ENCODE measurements around the gene PEX5.
A peak's percentile ranks its signal among the peaks of the same experiment; 100 is the strongest.

The PEX5 gene

DNA sequence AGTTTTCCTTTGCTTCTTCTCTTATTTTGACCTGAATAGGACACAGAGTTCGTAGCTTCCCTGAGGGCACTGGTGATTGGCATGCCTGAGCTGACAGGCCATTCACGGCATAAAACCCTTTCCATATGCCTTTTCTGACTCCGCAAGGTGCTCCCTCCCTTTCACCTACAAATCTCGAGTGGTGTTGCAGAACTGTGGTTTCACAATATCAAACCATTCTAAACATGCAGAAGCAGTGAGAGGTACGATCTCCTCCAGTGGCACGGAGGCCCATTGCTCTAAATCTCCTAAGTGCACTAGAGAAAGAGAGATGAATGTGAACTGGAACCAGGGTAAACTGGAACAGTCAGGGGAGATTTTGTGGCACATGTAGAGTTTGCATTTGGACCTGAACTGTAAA, 35.4 kb upstream of the PEX5 start:
- TF ChIP-seq, protein P1, sequence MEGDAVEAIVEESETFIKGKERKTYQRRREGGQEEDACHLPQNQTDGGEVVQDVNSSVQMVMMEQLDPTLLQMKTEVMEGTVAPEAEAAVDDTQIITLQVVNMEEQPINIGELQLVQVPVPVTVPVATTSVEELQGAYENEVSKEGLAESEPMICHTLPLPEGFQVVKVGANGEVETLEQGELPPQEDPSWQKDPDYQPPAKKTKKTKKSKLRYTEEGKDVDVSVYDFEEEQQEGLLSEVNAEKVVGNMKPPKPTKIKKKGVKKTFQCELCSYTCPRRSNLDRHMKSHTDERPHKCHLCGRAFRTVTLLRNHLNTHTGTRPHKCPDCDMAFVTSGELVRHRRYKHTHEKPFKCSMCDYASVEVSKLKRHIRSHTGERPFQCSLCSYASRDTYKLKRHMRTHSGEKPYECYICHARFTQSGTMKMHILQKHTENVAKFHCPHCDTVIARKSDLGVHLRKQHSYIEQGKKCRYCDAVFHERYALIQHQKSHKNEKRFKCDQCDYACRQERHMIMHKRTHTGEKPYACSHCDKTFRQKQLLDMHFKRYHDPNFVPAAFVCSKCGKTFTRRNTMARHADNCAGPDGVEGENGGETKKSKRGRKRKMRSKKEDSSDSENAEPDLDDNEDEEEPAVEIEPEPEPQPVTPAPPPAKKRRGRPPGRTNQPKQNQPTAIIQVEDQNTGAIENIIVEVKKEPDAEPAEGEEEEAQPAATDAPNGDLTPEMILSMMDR (IDR thresholded peaks at IDR 0.05; ENCODE audit: extremely low read depth, insufficient read depth, missing control alignments): no peak
- in situ Hi-C loops (cut with MboI; ENCODE audit: low pct_unique_long_range_greater_than_20kb, low sequenced_read_pairs, unreplicated experiment): no loop called here
- DNase-seq (ENCODE audit: low spot score): no peak

DNA sequence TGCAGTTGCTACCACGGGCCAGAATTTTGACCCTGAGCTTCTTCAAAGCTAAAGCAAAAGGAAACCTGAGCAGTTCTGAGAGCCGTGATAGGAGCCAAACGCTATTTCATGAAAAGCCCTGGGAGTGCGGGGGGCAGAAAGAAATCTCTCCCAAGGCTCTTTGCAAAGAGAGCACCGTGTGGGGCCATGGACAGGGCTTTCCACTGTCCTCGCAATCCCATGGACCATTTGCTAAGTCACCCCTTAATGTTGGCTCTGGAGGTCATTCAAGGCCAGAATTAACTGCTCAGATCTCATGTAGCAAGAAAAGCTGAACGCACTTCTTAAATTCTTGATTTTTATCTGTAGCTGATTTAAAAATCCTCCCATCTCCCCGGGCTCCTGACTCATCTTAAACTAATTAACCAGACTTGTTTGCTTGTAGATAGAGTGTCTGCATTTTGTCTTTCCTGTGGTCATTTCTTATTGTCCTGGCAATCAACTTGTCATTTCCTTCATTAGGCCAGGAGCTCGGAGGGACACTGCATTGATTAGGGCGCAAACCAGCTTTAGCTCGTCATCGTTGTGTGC, 34.5 kb upstream of the PEX5 start:
- TF ChIP-seq, protein P1 (IDR thresholded peaks at IDR 0.05; ENCODE audit: extremely low read depth, insufficient read depth, missing control alignments): no peak
- in situ Hi-C loops (cut with MboI; ENCODE audit: low pct_unique_long_range_greater_than_20kb, low sequenced_read_pairs, unreplicated experiment): no loop called here
- DNase-seq (ENCODE audit: low spot score): no peak

GRCh38 chr12:7155471-7156034, 33.9 kb upstream of the PEX5 start:
- in situ Hi-C loops (cut with MboI; ENCODE audit: low pct_unique_long_range_greater_than_20kb, low sequenced_read_pairs, unreplicated experiment): no loop called here
- TF ChIP-seq, protein P1 (IDR thresholded peaks at IDR 0.05; ENCODE audit: extremely low read depth, insufficient read depth, missing control alignments): no peak
- DNase-seq (ENCODE audit: low spot score): no peak

- TF ChIP-seq, protein P1 (IDR thresholded peaks at IDR 0.05; ENCODE audit: extremely low read depth, insufficient read depth, missing control alignments): no peak
- in situ Hi-C loops (cut with MboI; ENCODE audit: low pct_unique_long_range_greater_than_20kb, low sequenced_read_pairs, unreplicated experiment): no loop called here
- DNase-seq (ENCODE audit: low spot score): peak; percentile 6
Measured at GRCh38 chr12:7156259-7157197, 33.0 kb upstream of the PEX5 start.

GRCh38 chr12:7157391-7157790, 32.1 kb upstream of the PEX5 start:
- TF ChIP-seq, protein P1 (IDR thresholded peaks at IDR 0.05; ENCODE audit: extremely low read depth, insufficient read depth, missing control alignments): no peak
- in situ Hi-C loops (cut with MboI; ENCODE audit: low pct_unique_long_range_greater_than_20kb, low sequenced_read_pairs, unreplicated experiment): no loop called here
- no peak for DNase-seq (ENCODE audit: low spot score)

- TF ChIP-seq, protein P1 (IDR thresholded peaks at IDR 0.05; ENCODE audit: extremely low read depth, insufficient read depth, missing control alignments): no peak
- peak; percentile 9 for DNase-seq (ENCODE audit: low spot score)
- in situ Hi-C loops (cut with MboI; ENCODE audit: low pct_unique_long_range_greater_than_20kb, low sequenced_read_pairs, unreplicated experiment): no loop called here
Measured at GRCh38 chr12:7158781-7159609, 30.5 kb upstream of the PEX5 start.

All from GM13977 (cell line).